Left lung (tissue), 10 donors: ENCODE results near the gene ANKLE2. TPM values are rescaled to one million over a fixed set of nuclear protein-coding genes. Genes with fewer than 3 reads are reported as not detected.
A peak's percentile ranks its signal among the peaks of the same experiment; 100 is the strongest.

Experiments used
- ATAC-seq: fragments of 200-7000 bp; cut with Tn5 transposase; one replicate; pipeline ENCODE4 v1.9.1; 2020; ENCODE audit warnings: moderate library complexity
- DNase-seq, 4 donors: peaks; one replicate each; pipeline ENCODE4 v3.0.0-alpha.2; 2013 to 2020
- H3K27ac ChIP-seq, 2 donors: fragments of 200-600 bp; sonication (generic) in 1 of 2; one replicate each; pipeline versions ENCODE4 v1.5.0 to v1.8.0; 2020 to 2021
- H3K27me3 ChIP-seq, 2 donors: fragments of 200-600 bp; sonication (generic) in 1 of 2; one replicate each; pipeline versions ENCODE4 v1.5.0 to v1.8.0; 2020 to 2021
- H3K36me3 ChIP-seq, 2 donors: fragments of 200-600 bp; sonication (generic) in 1 of 2; one replicate each; pipeline versions ENCODE4 v1.5.0 to v1.8.0; 2020 to 2021
- H3K4me1 ChIP-seq, 2 donors: fragments of 200-600 bp; one replicate each; pipeline ENCODE4 v1.8.0; 2021
- H3K4me3 ChIP-seq, 2 donors: fragments of 200-600 bp; sonication (generic) in 1 of 2; one replicate each; pipeline versions ENCODE4 v1.5.0 to v1.8.0; 2020 to 2021; ENCODE audit warnings: mild to moderate bottlenecking in 1 of 2
- H3K9me3 ChIP-seq, 2 donors: fragments of 200-600 bp; sonication (generic) in 1 of 2; one replicate each; pipeline versions ENCODE4 v1.5.0 to v1.8.0; 2020 to 2021
- intact Hi-C, 2 donors: fragments of 100-400 bp; cut with DNase I; formaldehyde crosslinking; loops; one replicate each; pipeline versions ENCODE4 v1.11.2 to v1.14.2; 2022
- polyA plus RNA-seq, 6 donors: library from polyadenylated mRNA; unstranded; fragments of 120-200 nt; gene quantifications; one replicate each; pipeline ENCODE4 v1.2.1, GENCODE V29; 2013; ENCODE audit not compliant: insufficient read length in 6 of 6
- total RNA-seq, 2 donors: library from RNA; stranded (reverse); fragmentation: NEBNext Ultra II Directional; extraction: Animal tissue kit (Norgen Biotek cat#: 25700); gene quantifications; one replicate each; pipeline ENCODE4 v1.2.1, GENCODE V29; 2021
- TF ChIP-seq, protein P1 (sequence below), 2 donors: fragments of 200-600 bp; sonication (generic) in 1 of 2; IDR thresholded peaks; one replicate each; pipeline versions ENCODE4 v1.5.0 to v1.8.0; 2021; ENCODE audit warnings: antibody characterized with exemption in 2 of 2
- donor health status: DM: no; HTN: yes; CAD: no.
- donor health status: DM: no; HTN: no; CAD: no.

ANKLE2 gene
- total and polyA plus RNA-seq, 8 donors, result 59.3 to 84.9 (median 78.1) TPM

DNA sequence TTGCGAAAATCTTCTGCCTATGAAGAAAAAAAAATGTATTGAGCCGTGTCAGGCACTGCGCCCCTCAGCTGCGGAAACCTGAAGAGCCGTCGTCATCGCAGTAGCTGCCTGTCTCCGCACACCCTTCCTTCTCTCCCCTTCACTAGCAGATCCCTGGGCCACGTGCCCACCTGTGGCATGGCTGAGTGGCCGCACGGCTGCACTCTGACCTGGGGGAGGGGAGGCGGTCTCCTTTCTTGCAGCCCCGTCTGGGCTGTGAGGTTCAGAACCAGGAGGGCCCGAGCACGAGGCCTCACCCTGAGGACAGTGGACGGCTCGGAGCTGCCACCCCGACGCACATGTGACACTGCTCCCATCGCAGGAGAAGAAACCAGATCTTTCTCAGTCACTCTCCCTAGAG is 26.1 kb downstream of the ANKLE2 start:
- ATAC-seq, result no peak

DNA sequence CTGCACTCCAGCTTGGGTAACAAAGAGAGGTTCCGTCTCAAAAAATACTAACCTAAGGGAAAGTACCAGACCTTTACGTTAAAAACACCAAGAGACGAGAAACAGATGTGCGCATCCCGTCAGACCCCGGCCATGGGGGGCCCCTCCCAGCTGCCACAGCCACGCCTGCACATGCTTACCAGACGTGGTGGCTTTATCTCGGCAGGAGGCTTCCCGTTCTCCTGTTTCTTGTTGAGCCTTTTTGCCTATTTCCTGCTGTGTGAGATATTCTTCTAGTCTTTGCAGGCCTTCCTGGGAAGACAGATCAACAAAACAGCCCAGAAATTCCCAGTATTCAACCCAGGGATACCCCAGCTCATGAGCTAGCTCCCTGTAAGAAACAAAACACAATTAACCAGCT is 27.4 kb downstream of the ANKLE2 start:
- TF ChIP-seq, protein P1, sequence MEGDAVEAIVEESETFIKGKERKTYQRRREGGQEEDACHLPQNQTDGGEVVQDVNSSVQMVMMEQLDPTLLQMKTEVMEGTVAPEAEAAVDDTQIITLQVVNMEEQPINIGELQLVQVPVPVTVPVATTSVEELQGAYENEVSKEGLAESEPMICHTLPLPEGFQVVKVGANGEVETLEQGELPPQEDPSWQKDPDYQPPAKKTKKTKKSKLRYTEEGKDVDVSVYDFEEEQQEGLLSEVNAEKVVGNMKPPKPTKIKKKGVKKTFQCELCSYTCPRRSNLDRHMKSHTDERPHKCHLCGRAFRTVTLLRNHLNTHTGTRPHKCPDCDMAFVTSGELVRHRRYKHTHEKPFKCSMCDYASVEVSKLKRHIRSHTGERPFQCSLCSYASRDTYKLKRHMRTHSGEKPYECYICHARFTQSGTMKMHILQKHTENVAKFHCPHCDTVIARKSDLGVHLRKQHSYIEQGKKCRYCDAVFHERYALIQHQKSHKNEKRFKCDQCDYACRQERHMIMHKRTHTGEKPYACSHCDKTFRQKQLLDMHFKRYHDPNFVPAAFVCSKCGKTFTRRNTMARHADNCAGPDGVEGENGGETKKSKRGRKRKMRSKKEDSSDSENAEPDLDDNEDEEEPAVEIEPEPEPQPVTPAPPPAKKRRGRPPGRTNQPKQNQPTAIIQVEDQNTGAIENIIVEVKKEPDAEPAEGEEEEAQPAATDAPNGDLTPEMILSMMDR (IDR thresholded peaks at IDR 0.05), result no peak

More for the DNA sequence above, 26.1 kb downstream of the ANKLE2 start:
- H3K4me1 ChIP-seq, result no peaks in the 10 kb centered on the region
- TF ChIP-seq, protein P1 (IDR thresholded peaks at IDR 0.05), result no peak
- no peaks in the 10 kb centered on the region for H3K9me3 ChIP-seq
- DNase-seq, result peak in 1 of 4 donors; percentile 65
- H3K36me3 ChIP-seq, result peaks cover 0 to 98% of the 10 kb centered on the region in 2 donors
- intact Hi-C loops, result no loop called here
- no peak overlapping the region for H3K4me3 ChIP-seq
- H3K27ac ChIP-seq, result no peak overlapping the region
- H3K27me3 ChIP-seq, result no peaks in the 10 kb centered on the region

DNA sequence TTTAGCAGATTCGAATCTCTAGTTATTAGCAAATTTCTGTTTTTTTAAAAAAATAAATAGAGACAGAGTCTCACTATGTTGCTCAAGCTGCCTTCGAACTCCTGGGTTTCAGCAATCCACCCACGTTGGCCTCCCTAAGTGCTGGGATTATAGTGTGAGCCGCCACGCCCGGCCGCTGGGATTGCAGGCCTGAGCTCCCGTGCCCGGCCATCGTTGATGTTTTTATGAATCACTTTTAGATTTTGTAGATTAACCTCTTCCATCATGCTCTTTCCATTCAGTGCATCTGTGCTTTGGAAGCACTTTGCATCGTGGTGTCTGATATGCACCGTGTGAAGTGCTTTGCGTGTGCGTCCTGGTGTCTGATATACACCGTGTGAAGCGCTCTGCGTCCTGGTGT is 30.1 kb downstream of the ANKLE2 start:
- TF ChIP-seq, protein P1 (IDR thresholded peaks at IDR 0.05), result no peak
- H3K4me1 ChIP-seq, result no peaks in the 10 kb centered on the region
- H3K27ac ChIP-seq, result no peak overlapping the region
- intact Hi-C loops, result no loop called here
- ATAC-seq (no peak), DNase-seq (peak in 1 of 4 donors; percentile 49)
- no peaks in the 10 kb centered on the region for H3K27me3 ChIP-seq
- no peaks in the 10 kb centered on the region for H3K9me3 ChIP-seq
- no peak overlapping the region for H3K4me3 ChIP-seq
- peaks cover 0 to 95% of the 10 kb centered on the region in 2 donors for H3K36me3 ChIP-seq

More for the DNA sequence above, 27.4 kb downstream of the ANKLE2 start:
- Histone ChIP-seq H3K27me3 (no peaks in the 10 kb centered on the region), H3K36me3 (peaks cover 0 to 96% of the 10 kb centered on the region in 2 donors), H3K9me3 (no peaks in the 10 kb centered on the region), H3K4me1 (no peaks in the 10 kb centered on the region), H3K27ac (no peak overlapping the region), H3K4me3 (no peak overlapping the region)
- no peak for ATAC-seq
- peak in 1 of 4 donors; percentile 53 for DNase-seq
- intact Hi-C loops, result no loop called here

DNA sequence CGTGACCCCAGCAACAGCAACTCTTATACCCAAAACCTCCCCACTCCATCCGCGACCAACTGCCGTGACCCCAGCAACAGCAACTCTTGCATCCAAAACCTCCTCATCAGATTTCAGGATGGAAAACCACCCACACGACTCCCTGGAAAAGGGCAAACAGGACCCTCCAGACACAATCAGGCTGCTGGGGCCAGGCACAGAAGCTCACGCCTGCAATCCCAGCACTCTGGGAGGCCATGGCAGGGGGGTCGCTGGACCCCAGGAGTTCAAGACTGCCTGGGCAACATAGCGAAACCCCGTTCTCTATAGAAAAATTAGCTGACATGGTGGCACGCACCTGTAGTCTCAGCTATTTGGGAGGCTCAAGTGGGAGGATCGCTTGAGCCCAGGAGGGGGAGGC is 31.3 kb downstream of the ANKLE2 start:
- no peaks in the 10 kb centered on the region for H3K4me1 ChIP-seq

DNA sequence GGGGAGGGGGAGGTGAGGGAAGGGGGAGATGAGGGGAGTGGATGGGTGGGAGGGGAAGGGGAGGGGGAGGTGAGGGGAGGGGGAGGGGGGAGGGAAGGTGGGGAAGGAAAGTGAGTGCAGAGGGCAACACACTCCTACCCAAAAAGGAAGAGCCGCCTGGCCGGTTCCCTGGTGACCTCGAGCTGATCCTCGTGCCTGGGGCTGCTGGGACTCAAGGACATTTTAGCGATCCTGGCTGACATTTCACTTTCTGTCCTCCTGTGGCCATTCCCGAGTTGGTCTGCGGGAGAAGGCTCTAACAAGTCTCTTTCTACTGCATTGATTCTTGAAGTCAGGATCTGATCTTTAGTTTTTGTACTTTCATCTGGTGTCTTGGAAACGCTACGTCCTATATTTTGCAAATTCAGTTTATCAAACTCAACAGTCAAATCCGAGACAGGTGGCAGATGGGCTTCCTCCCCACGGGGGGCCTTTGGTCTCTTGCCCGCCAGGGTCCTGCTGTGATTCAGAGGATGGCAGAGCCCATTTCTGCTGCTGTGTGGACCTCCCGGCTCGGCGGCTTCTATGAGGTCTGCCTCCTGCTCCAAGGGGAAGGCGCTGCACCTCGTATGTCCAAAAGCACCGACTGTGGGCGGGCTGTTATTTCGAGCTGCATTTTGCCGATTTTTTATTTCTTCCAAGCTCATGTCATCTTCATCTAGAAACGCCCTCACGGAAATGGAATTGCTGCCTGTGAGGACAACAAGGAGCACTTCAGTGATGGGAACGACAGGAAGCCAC is 31.9 kb downstream of the ANKLE2 start:
- intact Hi-C loops, result no loop called here
- H3K4me3 ChIP-seq, result no peak overlapping the region
- H3K27ac ChIP-seq, result no peak overlapping the region
- no peaks in the 10 kb centered on the region for H3K4me1 ChIP-seq
- H3K27me3 ChIP-seq, result no peaks in the 10 kb centered on the region
- no peaks in the 10 kb centered on the region for H3K9me3 ChIP-seq
- peak in 2 of 4 donors; percentile 3 to 25 for DNase-seq
- peaks cover 0 to 95% of the 10 kb centered on the region in 2 donors for H3K36me3 ChIP-seq
- no peak for ATAC-seq
- TF ChIP-seq, protein P1 (IDR thresholded peaks at IDR 0.05), result no peak

More for the DNA sequence above, 31.3 kb downstream of the ANKLE2 start:
- H3K9me3 ChIP-seq, result no peaks in the 10 kb centered on the region
- ATAC-seq (no peak), DNase-seq (peak in 1 of 4 donors; percentile 43)
- intact Hi-C loops, result no loop called here
- no peak overlapping the region for H3K4me3 ChIP-seq
- no peaks in the 10 kb centered on the region for H3K27me3 ChIP-seq
- H3K27ac ChIP-seq, result no peak overlapping the region
- TF ChIP-seq, protein P1 (IDR thresholded peaks at IDR 0.05), result no peak
- H3K36me3 ChIP-seq, result peaks cover 0 to 95% of the 10 kb centered on the region in 2 donors
